ENCODE results near the gene SAPCD2. TPM values are rescaled to one million over a fixed set of nuclear protein-coding genes. Genes with fewer than 3 reads are reported as not detected.

Gene SAPCD2
- total and polyA plus RNA-seq, 2 experiments from 2014 or later: 13.4 to 60.3 TPM

- Histone ChIP-seq H3F3A (replicated peaks; ENCODE audit: low read depth) (peaks cover 6% of the 10 kb centered on the region; the same call in 1 of the 2 replicates), H3K27me3 (ENCODE audit: insufficient read depth) (no peaks in the 10 kb centered on the region), H2AFZ (no peak overlapping the region), H3K4me1 (ENCODE audit: insufficient read depth) (no peaks in the 10 kb centered on the region), H3K79me2 (replicated peaks; ENCODE audit: insufficient read depth) (no peaks in the 10 kb centered on the region), H3K4me3 (no peak overlapping the region), H3K36me3 (ENCODE audit: insufficient read depth) (peaks cover 8% of the 10 kb centered on the region), H3K27ac (ENCODE audit: low read depth) (no peak overlapping the region), H3K4me2 (no peak overlapping the region), H4K20me1 (replicated peaks; ENCODE audit: insufficient read depth) (no peaks in the 10 kb centered on the region; the same call in 1 of the 2 replicates), H3K9me2 (ENCODE audit: insufficient read depth) (no peaks in the 10 kb centered on the region)
- TF ChIP-seq ZNF114 (CRISPR knock-in tag; IDR thresholded peaks at IDR 0.05): no peak
- TF ChIP-seq, protein P1, sequence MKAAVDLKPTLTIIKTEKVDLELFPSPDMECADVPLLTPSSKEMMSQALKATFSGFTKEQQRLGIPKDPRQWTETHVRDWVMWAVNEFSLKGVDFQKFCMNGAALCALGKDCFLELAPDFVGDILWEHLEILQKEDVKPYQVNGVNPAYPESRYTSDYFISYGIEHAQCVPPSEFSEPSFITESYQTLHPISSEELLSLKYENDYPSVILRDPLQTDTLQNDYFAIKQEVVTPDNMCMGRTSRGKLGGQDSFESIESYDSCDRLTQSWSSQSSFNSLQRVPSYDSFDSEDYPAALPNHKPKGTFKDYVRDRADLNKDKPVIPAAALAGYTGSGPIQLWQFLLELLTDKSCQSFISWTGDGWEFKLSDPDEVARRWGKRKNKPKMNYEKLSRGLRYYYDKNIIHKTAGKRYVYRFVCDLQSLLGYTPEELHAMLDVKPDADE (IDR thresholded peaks at IDR 0.05): no peak
- no peak for TF ChIP-seq EZH2phosphoT487 (IDR thresholded peaks at IDR 0.05; ENCODE audit: unreplicated experiment)
- TF ChIP-seq, protein P2, sequence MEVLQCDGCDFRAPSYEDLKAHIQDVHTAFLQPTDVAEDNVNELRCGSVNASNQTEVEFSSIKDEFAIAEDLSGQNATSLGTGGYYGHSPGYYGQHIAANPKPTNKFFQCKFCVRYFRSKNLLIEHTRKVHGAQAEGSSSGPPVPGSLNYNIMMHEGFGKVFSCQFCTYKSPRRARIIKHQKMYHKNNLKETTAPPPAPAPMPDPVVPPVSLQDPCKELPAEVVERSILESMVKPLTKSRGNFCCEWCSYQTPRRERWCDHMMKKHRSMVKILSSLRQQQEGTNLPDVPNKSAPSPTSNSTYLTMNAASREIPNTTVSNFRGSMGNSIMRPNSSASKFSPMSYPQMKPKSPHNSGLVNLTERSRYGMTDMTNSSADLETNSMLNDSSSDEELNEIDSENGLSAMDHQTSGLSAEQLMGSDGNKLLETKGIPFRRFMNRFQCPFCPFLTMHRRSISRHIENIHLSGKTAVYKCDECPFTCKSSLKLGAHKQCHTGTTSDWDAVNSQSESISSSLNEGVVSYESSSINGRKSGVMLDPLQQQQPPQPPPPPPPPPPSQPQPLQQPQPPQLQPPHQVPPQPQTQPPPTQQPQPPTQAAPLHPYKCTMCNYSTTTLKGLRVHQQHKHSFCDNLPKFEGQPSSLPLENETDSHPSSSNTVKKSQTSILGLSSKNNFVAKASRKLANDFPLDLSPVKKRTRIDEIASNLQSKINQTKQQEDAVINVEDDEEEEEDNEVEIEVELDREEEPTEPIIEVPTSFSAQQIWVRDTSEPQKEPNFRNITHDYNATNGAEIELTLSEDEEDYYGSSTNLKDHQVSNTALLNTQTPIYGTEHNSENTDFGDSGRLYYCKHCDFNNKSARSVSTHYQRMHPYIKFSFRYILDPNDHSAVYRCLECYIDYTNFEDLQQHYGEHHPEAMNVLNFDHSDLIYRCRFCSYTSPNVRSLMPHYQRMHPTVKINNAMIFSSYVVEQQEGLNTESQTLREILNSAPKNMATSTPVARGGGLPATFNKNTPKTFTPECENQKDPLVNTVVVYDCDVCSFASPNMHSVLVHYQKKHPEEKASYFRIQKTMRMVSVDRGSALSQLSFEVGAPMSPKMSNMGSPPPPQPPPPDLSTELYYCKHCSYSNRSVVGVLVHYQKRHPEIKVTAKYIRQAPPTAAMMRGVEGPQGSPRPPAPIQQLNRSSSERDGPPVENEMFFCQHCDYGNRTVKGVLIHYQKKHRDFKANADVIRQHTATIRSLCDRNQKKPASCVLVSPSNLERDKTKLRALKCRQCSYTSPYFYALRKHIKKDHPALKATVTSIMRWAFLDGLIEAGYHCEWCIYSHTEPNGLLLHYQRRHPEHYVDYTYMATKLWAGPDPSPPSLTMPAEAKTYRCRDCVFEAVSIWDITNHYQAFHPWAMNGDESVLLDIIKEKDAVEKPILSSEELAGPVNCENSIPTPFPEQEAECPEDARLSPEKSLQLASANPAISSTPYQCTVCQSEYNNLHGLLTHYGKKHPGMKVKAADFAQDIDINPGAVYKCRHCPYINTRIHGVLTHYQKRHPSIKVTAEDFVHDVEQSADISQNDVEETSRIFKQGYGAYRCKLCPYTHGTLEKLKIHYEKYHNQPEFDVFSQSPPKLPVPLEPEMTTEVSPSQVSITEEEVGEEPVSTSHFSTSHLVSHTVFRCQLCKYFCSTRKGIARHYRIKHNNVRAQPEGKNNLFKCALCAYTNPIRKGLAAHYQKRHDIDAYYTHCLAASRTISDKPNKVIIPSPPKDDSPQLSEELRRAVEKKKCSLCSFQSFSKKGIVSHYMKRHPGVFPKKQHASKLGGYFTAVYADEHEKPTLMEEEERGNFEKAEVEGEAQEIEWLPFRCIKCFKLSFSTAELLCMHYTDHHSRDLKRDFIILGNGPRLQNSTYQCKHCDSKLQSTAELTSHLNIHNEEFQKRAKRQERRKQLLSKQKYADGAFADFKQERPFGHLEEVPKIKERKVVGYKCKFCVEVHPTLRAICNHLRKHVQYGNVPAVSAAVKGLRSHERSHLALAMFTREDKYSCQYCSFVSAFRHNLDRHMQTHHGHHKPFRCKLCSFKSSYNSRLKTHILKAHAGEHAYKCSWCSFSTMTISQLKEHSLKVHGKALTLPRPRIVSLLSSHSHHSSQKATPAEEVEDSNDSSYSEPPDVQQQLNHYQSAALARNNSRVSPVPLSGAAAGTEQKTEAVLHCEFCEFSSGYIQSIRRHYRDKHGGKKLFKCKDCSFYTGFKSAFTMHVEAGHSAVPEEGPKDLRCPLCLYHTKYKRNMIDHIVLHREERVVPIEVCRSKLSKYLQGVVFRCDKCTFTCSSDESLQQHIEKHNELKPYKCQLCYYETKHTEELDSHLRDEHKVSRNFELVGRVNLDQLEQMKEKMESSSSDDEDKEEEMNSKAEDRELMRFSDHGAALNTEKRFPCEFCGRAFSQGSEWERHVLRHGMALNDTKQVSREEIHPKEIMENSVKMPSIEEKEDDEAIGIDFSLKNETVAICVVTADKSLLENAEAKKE (CRISPR knock-in tag; IDR thresholded peaks at IDR 0.05): no peak
- TF ChIP-seq, protein P3, sequence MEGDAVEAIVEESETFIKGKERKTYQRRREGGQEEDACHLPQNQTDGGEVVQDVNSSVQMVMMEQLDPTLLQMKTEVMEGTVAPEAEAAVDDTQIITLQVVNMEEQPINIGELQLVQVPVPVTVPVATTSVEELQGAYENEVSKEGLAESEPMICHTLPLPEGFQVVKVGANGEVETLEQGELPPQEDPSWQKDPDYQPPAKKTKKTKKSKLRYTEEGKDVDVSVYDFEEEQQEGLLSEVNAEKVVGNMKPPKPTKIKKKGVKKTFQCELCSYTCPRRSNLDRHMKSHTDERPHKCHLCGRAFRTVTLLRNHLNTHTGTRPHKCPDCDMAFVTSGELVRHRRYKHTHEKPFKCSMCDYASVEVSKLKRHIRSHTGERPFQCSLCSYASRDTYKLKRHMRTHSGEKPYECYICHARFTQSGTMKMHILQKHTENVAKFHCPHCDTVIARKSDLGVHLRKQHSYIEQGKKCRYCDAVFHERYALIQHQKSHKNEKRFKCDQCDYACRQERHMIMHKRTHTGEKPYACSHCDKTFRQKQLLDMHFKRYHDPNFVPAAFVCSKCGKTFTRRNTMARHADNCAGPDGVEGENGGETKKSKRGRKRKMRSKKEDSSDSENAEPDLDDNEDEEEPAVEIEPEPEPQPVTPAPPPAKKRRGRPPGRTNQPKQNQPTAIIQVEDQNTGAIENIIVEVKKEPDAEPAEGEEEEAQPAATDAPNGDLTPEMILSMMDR (conservative IDR thresholded peaks at IDR 0.05; ENCODE audit: low read depth in 2 of 2): no peak
- TF ChIP-seq POLR2AphosphoS5 (IDR thresholded peaks at IDR 0.05; ENCODE audit: low read depth): no peak
- TF ChIP-seq ZNF331 (CRISPR knock-in tag; IDR thresholded peaks at IDR 0.05; ENCODE audit: low read depth): no peak
- TF ChIP-seq STAT1 (IDR thresholded peaks at IDR 0.05; ENCODE audit: unreplicated experiment): no peak
- TF ChIP-seq CREB1 (CRISPR knock-in tag; IDR thresholded peaks at IDR 0.05; ENCODE audit: low read depth): no peak
- TF ChIP-seq EZH2 (IDR thresholded peaks at IDR 0.05; ENCODE audit: low read depth, unreplicated experiment): no peak
- no peak for TF ChIP-seq REST (IDR thresholded peaks at IDR 0.05; ENCODE audit: unreplicated experiment)
- no peak for TF ChIP-seq JUNB (IDR thresholded peaks at IDR 0.05; ENCODE audit: unreplicated experiment)
- no peak for TF ChIP-seq NANOG (IDR thresholded peaks at IDR 0.05; ENCODE audit: borderline replicate concordance)
- no peak for DNase-seq (ENCODE audit: low spot score)
- Mint-ChIP-seq H3K27ac (no peak overlapping the region), H3K9me3 (0 out of 3 replicates have a peak, but pooled peaks cover 2% of the 10 kb centered on the region), H3K4me1 (no peaks in the 10 kb centered on the region), H3K36me3 (ENCODE audit: low read depth) (peaks cover 28% of the 10 kb centered on the region), H3K27me3 (ENCODE audit: insufficient read depth, low read depth, poor library complexity) (peaks cover 4% of the 10 kb centered on the region), H3K4me3 (no peak overlapping the region)
- ATAC-seq: no peak
Measured at GRCh38 chr9:137096785-137097546, 26.6 kb upstream of the SAPCD2 start.
